Stimulated activated naive CD4-positive, alpha-beta T cell (primary cell): Measurements from ENCODE around the gene GRIA1.
"Not testable (repeated sequence)": the region's sequence is repeated elsewhere in the genome, so short reads cannot be mapped to it uniquely, and the experiment has no call there.

ENCODE experiments used
- DNase-seq, 6 experiments: peaks; one replicate each; lab custom pipeline; 2025; lab: John Stamatoyannopoulos, UW

Gene GRIA1

GRCh38 chr5:153835891-153836515 lies 345.5 kb downstream of the GRIA1 start:
- no peak for DNase-seq

DNA sequence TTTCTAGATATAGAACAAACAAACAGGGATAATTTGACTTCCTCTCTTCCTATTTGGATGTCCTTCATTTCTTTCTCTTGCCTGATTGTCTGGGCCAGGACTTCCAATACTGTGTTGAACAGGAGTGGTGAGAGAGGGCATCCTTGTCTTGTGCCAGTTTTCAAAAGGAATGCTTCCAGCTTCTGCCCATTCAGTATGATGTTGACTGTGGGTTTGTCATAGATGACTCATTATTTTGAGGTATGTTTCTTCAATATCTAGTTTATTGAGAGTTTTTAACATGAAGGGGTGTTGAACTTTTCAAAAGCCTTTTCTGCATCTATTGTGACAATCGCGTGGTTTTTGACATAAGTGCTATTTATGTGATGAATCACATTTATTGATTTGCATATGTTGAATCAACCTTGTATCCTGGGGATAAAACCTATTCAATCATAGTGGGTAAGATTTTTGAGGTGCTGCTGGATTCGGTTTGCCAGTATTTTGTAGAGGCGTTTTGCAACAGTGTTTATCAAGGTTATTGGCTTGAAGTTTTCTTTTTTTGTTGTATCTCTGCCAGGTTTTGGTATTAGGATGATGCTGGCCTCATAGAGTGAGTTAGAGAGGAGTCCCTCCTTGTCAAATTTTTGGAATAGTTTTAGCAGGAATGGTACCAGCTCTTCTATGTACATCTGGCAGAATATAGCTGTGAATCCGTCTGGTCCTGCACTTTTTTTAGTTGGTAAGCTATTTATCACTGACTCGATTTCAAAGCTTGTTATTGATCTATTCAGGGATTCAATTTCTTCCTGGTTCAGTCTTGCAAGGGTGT lies 359.0 kb downstream of the GRIA1 start:
- not testable (repeated sequence) for DNase-seq

GRCh38 chr5:153860195-153860886 lies 369.9 kb downstream of the GRIA1 start:
- no peak for DNase-seq

- not testable (repeated sequence) for DNase-seq
Observed at GRCh38 chr5:153862906-153863305, 372.4 kb downstream of the GRIA1 start.
